ENCODE results near the gene CD6.

DNA sequence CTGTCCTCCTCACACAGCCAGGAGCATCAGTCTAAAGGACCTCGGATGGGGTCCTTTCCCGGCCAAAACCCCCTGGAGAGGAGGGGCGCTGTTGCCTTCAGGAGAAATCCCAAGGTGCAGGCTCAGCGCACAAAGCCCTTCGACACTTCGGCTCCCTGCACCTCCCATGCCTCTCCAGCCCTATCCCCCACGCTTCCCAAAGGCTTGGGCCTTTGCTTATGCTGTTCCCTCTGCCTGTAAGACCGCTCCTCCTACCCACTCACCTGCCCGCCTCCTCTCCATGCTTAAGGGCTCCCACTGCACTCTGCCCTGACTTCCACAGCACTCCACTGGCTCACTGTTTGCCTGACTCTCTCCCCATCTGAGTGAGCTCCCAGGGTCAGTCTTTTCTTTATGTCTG is 33.0 kb upstream of the CD6 start:
- TF ChIP-seq, protein P1, sequence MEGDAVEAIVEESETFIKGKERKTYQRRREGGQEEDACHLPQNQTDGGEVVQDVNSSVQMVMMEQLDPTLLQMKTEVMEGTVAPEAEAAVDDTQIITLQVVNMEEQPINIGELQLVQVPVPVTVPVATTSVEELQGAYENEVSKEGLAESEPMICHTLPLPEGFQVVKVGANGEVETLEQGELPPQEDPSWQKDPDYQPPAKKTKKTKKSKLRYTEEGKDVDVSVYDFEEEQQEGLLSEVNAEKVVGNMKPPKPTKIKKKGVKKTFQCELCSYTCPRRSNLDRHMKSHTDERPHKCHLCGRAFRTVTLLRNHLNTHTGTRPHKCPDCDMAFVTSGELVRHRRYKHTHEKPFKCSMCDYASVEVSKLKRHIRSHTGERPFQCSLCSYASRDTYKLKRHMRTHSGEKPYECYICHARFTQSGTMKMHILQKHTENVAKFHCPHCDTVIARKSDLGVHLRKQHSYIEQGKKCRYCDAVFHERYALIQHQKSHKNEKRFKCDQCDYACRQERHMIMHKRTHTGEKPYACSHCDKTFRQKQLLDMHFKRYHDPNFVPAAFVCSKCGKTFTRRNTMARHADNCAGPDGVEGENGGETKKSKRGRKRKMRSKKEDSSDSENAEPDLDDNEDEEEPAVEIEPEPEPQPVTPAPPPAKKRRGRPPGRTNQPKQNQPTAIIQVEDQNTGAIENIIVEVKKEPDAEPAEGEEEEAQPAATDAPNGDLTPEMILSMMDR (IDR thresholded peaks at IDR 0.05), result no peak
- TF ChIP-seq POLR2A (IDR thresholded peaks at IDR 0.05), result no peak

Measured in ovary (tissue), 3 donors.